22Rv1 (cell line): ENCODE measurements around the gene POU2AF2.

Source experiments
- ZFX ChIP-seq: fragments of 450-650 bp; IDR thresholded peaks from 2 replicates; pipeline ENCODE4 v1.6.1; 2017; ENCODE audit warnings: antibody characterized with exemption, borderline replicate concordance
- TF ChIP-seq, protein P1 (sequence below): fragments of 450-650 bp; IDR thresholded peaks from 2 replicates; pipeline ENCODE4 v1.5.1; 2017; ENCODE audit warnings: mild to moderate bottlenecking

DNA sequence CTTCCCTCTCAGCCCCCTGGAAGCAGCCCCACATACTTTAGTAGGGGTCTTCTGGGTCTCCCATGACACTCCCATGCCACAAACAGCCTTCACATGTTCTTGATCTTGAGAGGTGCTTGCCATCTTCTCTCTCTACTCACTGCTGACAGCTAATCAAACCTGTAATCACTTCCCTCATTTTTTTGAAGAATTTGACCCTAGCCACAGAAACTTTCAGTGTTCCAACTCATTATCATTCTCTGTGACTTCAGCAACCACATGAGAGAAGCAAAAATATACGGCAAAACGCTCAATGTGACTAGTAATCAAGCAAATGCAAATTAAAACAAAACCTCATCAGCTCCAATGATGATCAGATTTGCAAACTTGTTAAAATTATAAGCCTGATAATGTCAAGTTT lies 38.3 kb upstream of the POU2AF2 start:
- TF ChIP-seq ZFX: no peak
- TF ChIP-seq, protein P1, sequence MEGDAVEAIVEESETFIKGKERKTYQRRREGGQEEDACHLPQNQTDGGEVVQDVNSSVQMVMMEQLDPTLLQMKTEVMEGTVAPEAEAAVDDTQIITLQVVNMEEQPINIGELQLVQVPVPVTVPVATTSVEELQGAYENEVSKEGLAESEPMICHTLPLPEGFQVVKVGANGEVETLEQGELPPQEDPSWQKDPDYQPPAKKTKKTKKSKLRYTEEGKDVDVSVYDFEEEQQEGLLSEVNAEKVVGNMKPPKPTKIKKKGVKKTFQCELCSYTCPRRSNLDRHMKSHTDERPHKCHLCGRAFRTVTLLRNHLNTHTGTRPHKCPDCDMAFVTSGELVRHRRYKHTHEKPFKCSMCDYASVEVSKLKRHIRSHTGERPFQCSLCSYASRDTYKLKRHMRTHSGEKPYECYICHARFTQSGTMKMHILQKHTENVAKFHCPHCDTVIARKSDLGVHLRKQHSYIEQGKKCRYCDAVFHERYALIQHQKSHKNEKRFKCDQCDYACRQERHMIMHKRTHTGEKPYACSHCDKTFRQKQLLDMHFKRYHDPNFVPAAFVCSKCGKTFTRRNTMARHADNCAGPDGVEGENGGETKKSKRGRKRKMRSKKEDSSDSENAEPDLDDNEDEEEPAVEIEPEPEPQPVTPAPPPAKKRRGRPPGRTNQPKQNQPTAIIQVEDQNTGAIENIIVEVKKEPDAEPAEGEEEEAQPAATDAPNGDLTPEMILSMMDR: no peak
